ENCODE data around the gene TMCC2.

The TMCC2 gene

GRCh38 chr1:205239078-205239477, 11.3 kb downstream of the TMCC2 start:
- in situ Hi-C loops (cut with MboI; ENCODE audit: low sequenced_read_pairs), result no loop called here

DNA sequence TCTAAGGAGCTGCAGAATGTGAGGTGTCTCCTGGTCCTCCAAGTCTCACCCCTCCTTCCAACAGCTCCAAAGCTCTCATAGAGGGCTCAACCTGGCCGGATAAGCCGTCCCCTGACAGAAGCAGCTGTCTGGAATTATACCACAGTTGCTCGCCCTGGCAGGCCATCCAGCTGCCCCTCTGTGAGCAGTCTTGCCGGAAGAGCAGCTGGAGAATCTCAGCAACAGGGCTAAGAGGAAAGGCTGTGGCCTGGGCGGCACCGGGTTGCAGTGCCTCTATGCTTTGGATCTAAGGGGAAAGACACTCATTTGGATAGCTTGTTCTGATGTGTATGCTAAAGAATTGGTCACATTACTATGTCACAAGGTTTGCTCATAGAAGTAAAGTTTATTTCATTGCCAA, 12.4 kb downstream of the TMCC2 start:
- in situ Hi-C loops (cut with MboI; ENCODE audit: low sequenced_read_pairs), result no loop called here

DNA sequence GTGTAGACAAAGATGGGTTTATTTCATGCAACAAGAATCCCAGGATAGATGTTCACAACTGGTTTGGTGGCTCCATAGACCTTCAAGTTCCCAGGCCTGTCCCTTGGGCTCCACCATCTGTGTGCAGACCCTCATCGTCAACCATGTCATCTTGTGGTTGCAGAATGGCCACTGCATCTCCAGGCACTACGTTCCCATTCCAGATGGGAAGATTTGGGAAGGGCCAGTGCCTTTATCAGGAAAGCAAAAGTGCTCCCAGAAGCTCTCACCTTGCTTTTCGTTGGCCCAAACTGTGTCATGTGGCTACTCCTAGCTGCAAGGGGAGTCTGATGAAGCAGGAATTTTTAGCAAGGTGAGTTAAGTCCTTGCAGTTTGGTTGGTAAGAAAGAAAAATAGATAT, 12.8 kb downstream of the TMCC2 start:
- in situ Hi-C loops (cut with MboI; ENCODE audit: low sequenced_read_pairs), result no loop called here

DNA sequence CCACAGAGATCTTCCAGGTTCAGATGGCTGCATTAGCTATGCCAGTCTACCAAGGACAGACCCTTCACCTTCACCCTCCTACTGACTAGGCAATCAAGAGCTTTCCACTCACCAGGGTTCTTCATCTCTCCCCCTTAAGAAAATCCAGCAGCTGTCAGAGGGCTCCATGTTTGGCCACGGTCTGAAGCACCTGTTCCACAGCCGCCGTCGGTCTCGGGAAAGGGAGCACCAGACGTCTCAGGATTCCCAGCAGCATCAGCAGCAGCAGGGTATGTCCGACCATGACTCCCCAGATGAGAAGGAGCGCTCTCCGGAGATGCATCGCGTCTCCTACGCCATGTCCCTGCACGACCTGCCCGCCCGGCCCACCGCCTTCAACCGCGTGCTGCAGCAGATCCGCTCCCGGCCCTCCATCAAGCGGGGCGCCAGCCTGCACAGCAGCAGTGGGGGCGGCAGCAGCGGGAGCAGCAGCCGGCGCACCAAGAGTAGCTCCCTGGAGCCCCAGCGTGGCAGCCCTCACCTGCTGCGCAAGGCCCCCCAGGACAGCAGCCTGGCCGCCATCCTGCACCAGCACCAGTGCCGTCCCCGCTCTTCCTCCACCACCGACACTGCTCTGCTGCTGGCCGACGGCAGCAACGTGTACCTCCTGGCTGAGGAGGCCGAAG, 13.8 kb downstream of the TMCC2 start:
- in situ Hi-C loops (cut with MboI; ENCODE audit: low sequenced_read_pairs), result no loop called here

- in situ Hi-C loops (cut with MboI; ENCODE audit: low sequenced_read_pairs), result no loop called here
Observed at GRCh38 chr1:205243350-205244191, 15.8 kb downstream of the TMCC2 start.

DNA sequence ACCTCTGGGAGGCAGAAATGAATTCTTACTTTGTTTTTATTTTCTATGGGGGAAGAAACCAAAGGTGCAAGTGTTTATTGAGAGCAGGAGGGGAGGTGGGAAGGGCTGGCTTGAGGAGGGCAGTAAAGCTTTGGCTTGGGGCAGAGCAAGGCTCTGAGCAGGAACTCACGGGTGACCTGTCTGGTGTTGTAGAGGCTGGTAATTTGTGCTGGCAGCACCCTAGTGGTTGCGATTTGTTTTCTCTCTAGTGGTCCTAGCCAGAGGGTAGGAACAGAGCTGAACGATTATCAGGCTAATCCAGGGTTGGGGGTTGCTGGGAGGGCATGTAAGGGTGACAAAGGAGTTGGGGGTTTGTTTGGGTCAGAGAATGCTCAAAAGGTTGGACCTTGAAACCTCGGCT, 16.6 kb downstream of the TMCC2 start:
- in situ Hi-C loops (cut with MboI; ENCODE audit: low sequenced_read_pairs), result no loop called here

DNA sequence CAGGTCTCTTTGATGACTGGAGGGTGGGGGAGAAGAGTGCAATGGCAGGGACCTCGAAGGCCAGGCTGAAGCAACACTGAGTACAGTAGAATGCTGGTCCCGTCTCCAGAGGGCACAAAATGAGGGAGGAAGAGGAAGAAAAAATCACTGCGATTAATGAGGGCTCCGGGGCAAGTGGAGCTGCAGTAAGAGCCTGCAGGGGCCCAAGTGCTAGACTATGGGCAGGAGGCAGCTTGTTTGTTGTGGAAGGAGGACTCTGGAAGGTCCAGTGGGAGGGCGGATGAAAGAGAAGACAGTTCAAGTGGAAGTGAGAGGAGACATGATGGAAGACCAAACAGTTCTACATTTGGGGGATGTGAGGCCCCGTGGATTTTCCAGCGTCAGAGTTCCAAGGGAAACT, 17.4 kb downstream of the TMCC2 start:
- in situ Hi-C loops (cut with MboI; ENCODE audit: low sequenced_read_pairs), result no loop called here

GRCh38 chr1:205246351-205247119, 18.8 kb downstream of the TMCC2 start:
- in situ Hi-C loops (cut with MboI; ENCODE audit: low sequenced_read_pairs), result no loop called here

DNA sequence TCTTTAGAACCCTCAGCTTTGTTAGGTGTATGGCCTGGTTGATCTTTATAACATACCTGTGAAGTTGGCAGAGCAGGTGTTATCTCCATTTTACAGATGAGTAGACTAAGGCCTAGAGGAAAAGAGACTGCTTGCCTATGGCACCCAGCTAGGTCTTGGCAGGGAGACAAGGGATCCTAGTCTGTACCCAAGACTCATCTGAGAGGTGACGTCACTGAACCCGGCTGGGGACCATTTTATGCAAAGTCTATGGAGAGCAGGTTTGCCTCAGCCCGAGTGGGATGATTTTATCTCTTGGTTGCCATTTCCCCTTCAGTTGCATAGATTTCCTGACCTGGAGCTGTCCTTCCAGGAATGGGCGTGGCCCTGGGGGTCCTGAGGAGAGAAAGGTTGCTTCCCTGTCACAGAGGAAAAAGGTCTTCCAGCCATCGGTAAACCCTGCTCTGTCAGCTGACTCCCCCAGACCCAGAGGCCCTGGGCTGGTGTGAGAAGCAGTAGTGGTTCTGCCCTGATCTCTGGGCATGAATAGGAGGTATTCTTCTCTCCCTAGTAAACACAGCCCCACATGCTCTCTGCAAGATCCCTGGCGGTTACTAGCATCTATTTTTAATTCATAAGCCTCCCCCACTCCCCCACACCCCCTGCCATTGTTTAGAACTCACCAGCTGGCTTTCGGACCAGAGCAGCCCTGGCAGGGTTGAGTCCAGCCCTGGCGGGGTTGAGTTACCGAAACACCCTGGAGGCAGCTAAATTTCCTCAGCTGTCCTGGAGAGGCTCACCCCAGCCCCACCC, 19.6 kb downstream of the TMCC2 start:
- in situ Hi-C loops (cut with MboI; ENCODE audit: low sequenced_read_pairs), result no loop called here

DNA sequence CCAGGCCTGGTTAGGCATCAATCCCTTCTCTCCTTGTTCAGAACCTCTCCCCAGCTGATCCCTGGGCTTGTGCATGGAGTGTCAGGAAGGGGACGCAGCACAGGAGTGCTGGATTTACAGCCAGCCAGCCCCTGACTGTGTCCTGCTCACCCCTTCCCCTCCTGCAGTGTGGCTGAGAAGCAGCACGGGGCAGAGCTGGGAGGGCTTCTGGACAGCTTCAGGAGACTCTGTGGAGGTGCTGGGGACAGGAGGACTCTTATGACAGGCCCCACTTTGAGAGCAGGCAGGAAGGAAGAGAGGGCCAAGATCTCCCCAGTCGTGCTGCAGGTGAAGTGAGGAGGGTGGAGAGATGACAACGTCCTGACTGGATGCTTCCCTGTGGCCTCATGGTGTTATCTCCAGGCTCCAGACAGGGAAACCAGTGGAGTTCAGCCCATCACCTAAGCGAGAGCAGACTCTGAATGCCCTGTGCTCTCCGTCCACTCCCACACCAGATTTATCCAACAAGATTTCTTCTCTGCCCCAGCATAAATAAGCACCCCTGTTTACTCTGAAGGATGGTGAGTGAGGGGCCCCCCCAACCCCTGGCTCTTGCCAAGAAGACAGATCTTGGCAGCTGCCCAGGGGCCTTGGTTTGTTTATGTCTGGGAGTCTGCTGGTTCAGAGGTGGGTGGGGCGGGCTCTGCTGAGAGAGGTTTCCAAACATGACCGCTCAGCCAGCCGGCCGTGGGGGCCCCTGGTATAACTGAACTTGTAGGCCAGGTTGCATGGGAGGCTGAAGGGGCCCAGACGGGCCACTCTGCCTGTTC, 21.3 kb downstream of the TMCC2 start:
- in situ Hi-C loops (cut with MboI; ENCODE audit: low sequenced_read_pairs), result no loop called here

DNA sequence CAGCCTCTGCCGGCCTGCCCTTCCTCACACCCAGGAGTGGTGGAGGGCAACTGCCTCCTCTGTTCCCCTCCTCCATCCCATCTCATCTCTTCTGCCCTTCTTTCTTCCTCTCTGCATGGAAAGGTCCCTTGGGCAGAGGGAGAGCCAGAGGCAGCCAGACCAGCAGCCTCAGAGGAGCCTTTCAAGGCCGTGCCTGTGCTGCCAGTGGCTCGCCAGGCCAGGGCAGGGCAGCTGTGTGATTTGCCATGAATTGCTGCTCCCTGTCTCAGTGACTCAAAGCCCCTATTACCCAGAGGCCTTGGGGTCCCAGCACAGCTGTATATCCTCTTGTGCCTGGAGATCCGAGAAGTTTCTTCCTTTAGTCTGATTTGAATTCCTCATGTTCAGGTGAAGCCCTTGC, 21.9 kb downstream of the TMCC2 start:
- in situ Hi-C loops (cut with MboI; ENCODE audit: low sequenced_read_pairs), result loop anchor here (10.0 kb wide), 1 partner anchor 275 kb away; no protein-coding TSS in a partner anchor

- in situ Hi-C loops (cut with MboI; ENCODE audit: low sequenced_read_pairs), result loop anchor here (10.0 kb wide), 1 partner anchor 276 kb away; no protein-coding TSS in a partner anchor
Observed at GRCh38 chr1:205250699-205251098, 23.0 kb downstream of the TMCC2 start.

DNA sequence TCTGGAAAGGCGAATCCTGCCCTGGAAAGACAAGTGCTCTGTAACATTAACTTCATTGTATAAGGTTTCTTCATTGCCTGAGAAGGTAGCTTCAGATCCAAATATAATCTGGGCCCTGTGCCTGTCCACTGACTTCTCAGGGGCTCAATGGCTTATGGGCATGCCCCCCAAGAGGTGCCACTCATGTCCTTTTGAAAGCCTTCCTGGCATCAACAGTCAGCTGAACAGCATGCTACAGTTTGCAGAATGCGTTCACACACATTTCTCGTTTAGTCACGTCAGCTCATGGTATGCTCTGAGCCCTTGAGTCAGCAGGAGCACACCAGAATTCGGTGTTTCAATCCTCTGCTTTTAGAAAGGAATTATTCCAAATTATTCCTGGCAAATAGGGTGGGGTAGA, 23.8 kb downstream of the TMCC2 start:
- in situ Hi-C loops (cut with MboI; ENCODE audit: low sequenced_read_pairs), result loop anchor here (10.0 kb wide), 1 partner anchor 277 kb away; no protein-coding TSS in a partner anchor

DNA sequence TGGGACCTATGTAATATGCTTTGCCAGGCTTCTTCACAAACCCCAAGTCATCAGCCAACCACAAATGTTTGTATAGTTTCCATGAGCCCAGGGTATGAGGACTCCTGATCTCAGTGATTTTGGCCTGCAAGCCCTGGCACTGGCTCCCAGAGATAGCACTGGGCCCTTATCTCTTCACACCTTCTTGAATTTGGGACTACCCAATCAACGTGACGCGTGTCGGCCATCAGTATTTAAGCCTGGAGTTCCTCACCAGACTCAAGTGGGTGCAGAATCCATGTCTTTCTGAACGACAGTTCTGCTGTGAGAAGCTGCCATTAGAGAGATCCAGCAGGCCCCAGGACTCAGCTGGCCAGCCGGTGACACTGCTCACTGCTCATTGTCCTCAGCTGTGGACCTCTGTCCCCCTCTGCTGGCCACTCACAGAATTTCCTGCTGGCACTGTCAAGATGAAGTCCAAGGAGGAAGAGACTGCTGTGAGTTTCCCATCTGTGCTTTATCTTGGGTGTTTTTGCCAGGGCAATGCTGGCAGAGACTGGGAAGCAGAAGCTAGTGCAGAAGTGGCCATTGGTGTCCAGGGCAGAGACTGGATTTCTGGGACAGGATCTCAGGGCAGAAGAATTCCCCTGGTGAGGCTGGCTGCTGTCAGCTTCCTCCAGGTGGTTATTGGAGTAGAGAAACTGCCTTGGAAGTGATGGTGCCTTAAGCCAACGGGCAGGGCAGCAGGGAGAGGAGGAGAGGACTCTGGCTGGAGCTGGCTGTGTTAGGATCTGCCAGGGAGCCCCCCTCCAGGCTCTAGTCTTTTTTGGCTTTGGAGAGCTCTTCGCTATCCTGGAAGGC, 28.4 kb downstream of the TMCC2 start:
- in situ Hi-C loops (cut with MboI; ENCODE audit: low sequenced_read_pairs), result loop anchor here (10.0 kb wide), 1 partner anchor 281 kb away; no protein-coding TSS in a partner anchor

DNA sequence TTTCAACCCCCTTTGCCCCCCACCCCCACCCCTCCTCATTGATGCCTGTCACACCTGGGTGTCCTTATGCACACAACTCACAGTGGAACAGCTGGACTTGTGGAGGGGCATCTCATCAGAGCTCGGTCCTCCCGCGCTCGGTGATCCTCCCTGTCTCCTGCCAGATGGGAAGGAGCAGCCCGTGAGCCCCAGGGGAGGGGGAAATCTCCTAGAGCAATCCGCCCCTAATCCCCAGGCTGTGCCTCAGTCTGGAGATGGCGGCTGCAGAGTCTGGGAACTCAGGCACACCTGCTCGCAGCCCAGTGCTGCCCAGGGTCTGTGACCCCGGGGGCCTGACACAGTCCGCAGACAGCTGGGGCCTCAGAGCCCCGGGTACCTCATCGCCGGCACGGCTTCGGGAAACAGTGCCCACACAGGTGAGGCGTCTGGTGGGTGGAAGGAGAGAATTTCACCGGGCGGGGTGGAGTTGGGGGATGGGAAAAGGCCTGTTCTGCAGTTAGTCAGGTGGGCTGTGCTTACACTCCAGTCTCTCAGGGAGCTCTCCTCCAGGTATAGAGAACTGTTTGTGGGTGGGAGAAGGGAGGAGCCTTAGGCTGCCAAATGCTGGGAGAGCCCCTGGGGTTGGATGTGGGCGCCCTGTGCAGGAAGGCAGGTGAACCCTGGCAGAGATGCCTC, 29.3 kb downstream of the TMCC2 start:
- in situ Hi-C loops (cut with MboI; ENCODE audit: low sequenced_read_pairs), result loop anchor here (10.0 kb wide), 1 partner anchor 282 kb away; no protein-coding TSS in a partner anchor

- in situ Hi-C loops (cut with MboI; ENCODE audit: low sequenced_read_pairs), result loop anchor here (10.0 kb wide), 1 partner anchor 283 kb away; no protein-coding TSS in a partner anchor
Observed at GRCh38 chr1:205257735-205258134, 30.0 kb downstream of the TMCC2 start.

DNA sequence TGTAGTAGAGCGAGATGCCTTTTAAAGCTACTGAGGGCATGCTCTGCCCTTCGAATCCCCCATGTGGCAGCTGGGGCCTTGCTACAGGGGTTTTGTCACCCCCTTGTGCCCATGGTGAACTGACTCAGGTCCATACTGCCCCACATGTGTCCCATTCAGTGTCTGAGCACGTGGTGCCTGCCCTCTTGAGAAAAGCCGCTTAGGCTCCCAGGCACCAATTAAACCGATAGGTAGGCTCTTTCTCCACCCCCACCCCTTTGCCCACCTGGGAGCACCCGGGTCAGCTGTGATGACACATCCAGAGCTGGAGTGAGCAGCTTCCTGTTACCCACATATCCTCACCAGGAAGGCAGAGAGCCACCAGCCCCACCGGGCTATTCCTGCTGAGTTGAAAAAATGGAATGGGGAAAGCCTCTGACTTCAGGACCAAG, 30.5 kb downstream of the TMCC2 start:
- in situ Hi-C loops (cut with MboI; ENCODE audit: low sequenced_read_pairs), result loop anchor here (10.0 kb wide), 1 partner anchor 283 kb away; no protein-coding TSS in a partner anchor

DNA sequence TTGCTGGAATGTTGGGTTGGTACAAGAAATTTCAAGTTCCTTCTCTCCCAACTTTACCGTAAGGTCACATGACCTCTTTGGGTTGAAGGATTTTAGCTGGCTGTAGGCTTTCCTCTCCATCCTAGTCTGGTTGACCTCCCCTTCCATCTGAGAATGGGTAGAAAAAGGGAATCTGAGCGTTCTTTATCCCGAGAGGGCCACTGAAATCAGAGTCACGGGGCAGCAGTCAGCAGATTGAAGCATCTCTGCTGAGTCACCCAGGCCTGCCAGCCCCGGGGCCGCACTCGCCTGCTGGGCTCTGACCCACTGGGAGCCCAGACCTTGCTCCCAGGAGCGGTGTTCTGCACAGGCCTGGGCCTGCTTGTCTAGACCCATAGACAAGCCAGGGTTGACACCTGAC, 31.0 kb downstream of the TMCC2 start:
- in situ Hi-C loops (cut with MboI; ENCODE audit: low sequenced_read_pairs), result loop anchor here (10.0 kb wide), 1 partner anchor 284 kb away; no protein-coding TSS in a partner anchor
